ENCODE measurements around the gene RAB20. TPM values are rescaled to one million over a fixed set of nuclear protein-coding genes. Genes with fewer than 3 reads are reported as not detected.
A peak's percentile ranks its signal among the peaks of the same experiment; 100 is the strongest.

RAB20 gene
- total and polyA plus RNA-seq, 10 of the 15 experiments (the other 5 are each of a cell fraction or from before 2014, with no cell fraction given), result 0.48 to 33.1 (median 9.6) TPM

DNA sequence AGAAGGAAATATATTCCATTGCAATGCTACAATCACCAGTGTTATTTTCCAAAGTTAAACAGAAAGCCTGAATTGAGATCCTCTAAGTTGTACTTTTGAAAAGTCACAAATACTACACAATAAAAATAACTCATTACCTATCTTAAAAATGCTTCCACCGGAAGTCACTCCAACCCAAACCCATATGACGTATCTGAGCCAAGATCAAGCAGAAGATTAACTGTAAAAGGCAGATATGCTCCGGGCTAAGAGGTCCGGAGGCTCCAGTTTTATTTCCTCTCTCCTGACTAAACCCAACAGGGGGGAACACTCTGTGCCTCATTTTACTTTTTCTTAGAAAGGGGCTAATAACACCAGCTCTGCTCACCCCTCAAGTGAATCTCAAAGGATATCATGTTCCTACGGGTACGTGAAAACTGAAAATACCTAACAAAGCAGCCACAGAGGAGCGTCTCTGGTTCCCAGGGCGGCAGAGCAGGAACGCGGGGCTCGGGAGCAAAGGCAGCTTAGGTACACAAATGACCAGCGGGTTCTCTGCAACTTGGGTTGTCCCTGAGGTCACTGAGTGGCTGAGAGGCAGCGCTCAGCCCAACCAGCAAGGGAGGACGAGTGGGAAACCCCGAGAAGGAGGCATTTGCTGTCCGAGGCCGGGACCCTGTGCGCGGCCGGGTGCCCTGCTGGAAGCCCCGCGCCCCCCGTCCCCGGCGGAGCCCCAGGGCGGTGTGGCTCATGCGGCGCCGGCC is 750 bp downstream of the RAB20 start (continued):
- no peak for TF ChIP-seq WRNIP1 (IDR thresholded peaks at IDR 0.05; ENCODE audit: borderline replicate concordance, low read depth, low read length)
- 0 out of 2 replicates have a peak, but pooled peaks have one; percentile 22 for TF ChIP-seq PAX8 (IDR thresholded peaks at IDR 0.05)

DNA sequence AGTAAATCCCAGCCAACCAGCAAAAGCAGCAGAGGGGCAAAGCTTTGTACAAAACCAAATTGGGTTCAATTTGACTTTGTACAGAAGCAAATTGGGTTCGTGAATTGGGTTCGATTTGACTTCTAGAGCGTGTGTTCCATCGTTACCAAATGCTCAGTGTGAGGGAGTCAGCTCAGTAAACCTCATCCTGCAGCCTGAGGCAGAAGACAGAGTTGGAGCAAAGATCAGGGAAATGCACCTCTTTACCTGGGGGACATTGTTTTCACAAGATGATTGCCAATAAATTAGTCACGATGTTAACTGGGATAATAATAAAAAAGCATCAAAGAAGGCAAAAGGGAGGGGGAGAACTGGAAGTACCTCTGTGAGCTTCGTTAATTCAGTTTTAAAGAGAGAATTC is 1.5 kb downstream of the RAB20 start:
- Histone ChIP-seq H3K4me3 (peak overlapping the region; percentile 91; the same call in 1 of the 2 replicates), H4K20me1 (ENCODE audit: control insufficient read depth, insufficient read depth) (no peaks in the 10 kb centered on the region; the same call in 1 of the 2 replicates), H3K79me2 (ENCODE audit: control insufficient read depth, insufficient read depth, low read length) (peaks cover 4% of the 10 kb centered on the region; the same call in 1 of the 2 replicates), H3K36me3 (ENCODE audit: control insufficient read depth in 2 of 2, insufficient read depth in 2 of 2, low read length in 1 of 2) (no peaks in the 10 kb centered on the region; a peak in 1 of 4 replicates), H3K4me2 (ENCODE audit: control insufficient read depth, insufficient read depth) (peak overlapping the region; percentile 23; the same call in 1 of the 2 replicates), H2AFZ (ENCODE audit: control insufficient read depth, low read depth, low read length) (no peak overlapping the region), H3K27me3 (replicated peaks in 1 of 2; ENCODE audit: control insufficient read depth in 2 of 2, insufficient read depth in 2 of 2, low read length in 1 of 2) (no peaks in the 10 kb centered on the region), H3K9ac (ENCODE audit: control insufficient read depth, insufficient read depth, low read length) (no peak overlapping the region), H3K27ac (ENCODE audit: control insufficient read depth, insufficient read depth) (no peak overlapping the region), H3K4me1 (ENCODE audit: control insufficient read depth, insufficient read depth, low read length) (peaks cover 2% of the 10 kb centered on the region), H3K9me3 (replicated peaks; ENCODE audit: control insufficient read depth, insufficient read depth, low read length) (no peaks in the 10 kb centered on the region; the same call in 2 of the 3 replicates)
- WGBS (ENCODE audit: insufficient coverage, insufficient replicate concordance, low lambda C conversion rate, missing lambda C conversion rate), result 82% methylated on average over 6 of the region's 6 CpGs
- ATAC-seq (no peak), DNase-seq (ENCODE audit: low read depth, low spot score) (no peak), FAIRE-seq (no peak)
- SMC1A ChIA-PET (ENCODE audit: uncharacterized antibody, unreplicated experiment), result interaction anchor here (1.1 to 2.2 kb wide), 3 partner anchors 12 to 104 kb away, joined by 4 to 8 read pairs (median 5); no protein-coding TSS in a partner anchor
- intact Hi-C loops (cut with micrococcal nuclease; ENCODE audit: unreplicated experiment), result loop anchor here (5.0 to 10.0 kb wide), 3 partner anchors 88 to 1395 kb away; no protein-coding TSS in a partner anchor
- POLR2A ChIA-PET, result interaction anchor here (0.9 to 2.1 kb wide), 4 partner anchors 10 to 152 kb away, joined by 3 to 8 read pairs (median 3); no protein-coding TSS in a partner anchor
- CTCF ChIA-PET, result interaction anchor here (0.6 to 3.3 kb wide), 4 partner anchors 19 to 542 kb away, joined by 3 to 18 read pairs (median 3); no protein-coding TSS in a partner anchor
- RAD21 ChIA-PET (ENCODE audit: unreplicated experiment), result interaction anchor here (0.7 to 2.1 kb wide), 2 partner anchors 104 to 116 kb away, joined by 3 to 9 read pairs; no protein-coding TSS in a partner anchor
- BruUV-seq (replicated peaks), result TSS peak; percentile 58
- in situ Hi-C loops (cut with MboI), result no loop called here
- TF ChIP-seq ZNF687 (IDR thresholded peaks at IDR 0.05), result no peak
- TF ChIP-seq CHD2 (IDR thresholded peaks at IDR 0.05; ENCODE audit: borderline replicate concordance, low read depth, low read length), result no peak
- TF ChIP-seq, protein P1, sequence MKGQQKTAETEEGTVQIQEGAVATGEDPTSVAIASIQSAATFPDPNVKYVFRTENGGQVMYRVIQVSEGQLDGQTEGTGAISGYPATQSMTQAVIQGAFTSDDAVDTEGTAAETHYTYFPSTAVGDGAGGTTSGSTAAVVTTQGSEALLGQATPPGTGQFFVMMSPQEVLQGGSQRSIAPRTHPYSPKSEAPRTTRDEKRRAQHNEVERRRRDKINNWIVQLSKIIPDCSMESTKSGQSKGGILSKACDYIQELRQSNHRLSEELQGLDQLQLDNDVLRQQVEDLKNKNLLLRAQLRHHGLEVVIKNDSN (IDR thresholded peaks at IDR 0.05; ENCODE audit: borderline replicate concordance, extremely low read length, insufficient read depth, low read depth, low read length), result no peak
- no peak for TF ChIP-seq HDGF (IDR thresholded peaks at IDR 0.05)
- TF ChIP-seq TCF12 (IDR thresholded peaks at IDR 0.05; ENCODE audit: low read depth, low read length), result no peak
- no peak for TF ChIP-seq DPF2 (IDR thresholded peaks at IDR 0.05)
- no peak for TF ChIP-seq TCF7 (IDR thresholded peaks at IDR 0.05; ENCODE audit: borderline replicate concordance)
- no peak for TF ChIP-seq POU2F2 (IDR thresholded peaks at IDR 0.05; ENCODE audit: borderline replicate concordance, low read depth, low read length)
- TF ChIP-seq, protein P2, sequence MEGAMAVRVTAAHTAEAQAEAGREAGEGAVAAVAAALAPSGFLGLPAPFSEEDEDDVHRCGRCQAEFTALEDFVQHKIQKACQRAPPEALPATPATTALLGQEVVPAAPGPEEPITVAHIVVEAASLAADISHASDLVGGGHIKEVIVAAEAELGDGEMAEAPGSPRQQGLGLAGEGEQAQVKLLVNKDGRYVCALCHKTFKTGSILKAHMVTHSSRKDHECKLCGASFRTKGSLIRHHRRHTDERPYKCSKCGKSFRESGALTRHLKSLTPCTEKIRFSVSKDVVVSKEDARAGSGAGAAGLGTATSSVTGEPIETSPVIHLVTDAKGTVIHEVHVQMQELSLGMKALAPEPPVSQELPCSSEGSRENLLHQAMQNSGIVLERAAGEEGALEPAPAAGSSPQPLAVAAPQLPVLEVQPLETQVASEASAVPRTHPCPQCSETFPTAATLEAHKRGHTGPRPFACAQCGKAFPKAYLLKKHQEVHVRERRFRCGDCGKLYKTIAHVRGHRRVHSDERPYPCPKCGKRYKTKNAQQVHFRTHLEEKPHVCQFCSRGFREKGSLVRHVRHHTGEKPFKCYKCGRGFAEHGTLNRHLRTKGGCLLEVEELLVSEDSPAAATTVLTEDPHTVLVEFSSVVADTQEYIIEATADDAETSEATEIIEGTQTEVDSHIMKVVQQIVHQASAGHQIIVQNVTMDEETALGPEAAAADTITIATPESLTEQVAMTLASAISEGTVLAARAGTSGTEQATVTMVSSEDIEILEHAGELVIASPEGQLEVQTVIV (IDR thresholded peaks at IDR 0.05; ENCODE audit: borderline replicate concordance, partially characterized antibody), result no peak
- TF ChIP-seq ZNF24 (IDR thresholded peaks at IDR 0.05), result no peak
- TF ChIP-seq SP1 (IDR thresholded peaks at IDR 0.05; ENCODE audit: low read depth, low read length), result no peak
